Stimulated activated CD4-positive, alpha-beta T cell treated with anti-CD3 and anti-CD28 coated beads, Interleukin-1b, Interleukin-23, amount 100 ng/mL, for 1 hour (primary cell): ENCODE measurements around the gene LCN10.

Experiments used
- DNase-seq, 2 donors: peaks; one replicate each; pipeline ENCODE4 v3.0.0-alpha.2; 2020; ENCODE audit warnings: low read depth in 2 of 2

The LCN10 gene

GRCh38 chr9:136754626-136755301 is 12.0 kb upstream of the LCN10 start:
- DNase-seq: no peak

- no peak for DNase-seq
Measured at GRCh38 chr9:136754059-136754572, 11.4 kb upstream of the LCN10 start.

GRCh38 chr9:136753371-136754058 is 10.8 kb upstream of the LCN10 start:
- DNase-seq: no peak

GRCh38 chr9:136751814-136752213 is 9.1 kb upstream of the LCN10 start:
- DNase-seq: no peak

GRCh38 chr9:136751244-136751643 is 8.5 kb upstream of the LCN10 start:
- DNase-seq: no peak

GRCh38 chr9:136750526-136750925 is 7.8 kb upstream of the LCN10 start:
- DNase-seq: no peak

- no peak for DNase-seq
Measured at GRCh38 chr9:136748666-136749611, 6.2 kb upstream of the LCN10 start.

- DNase-seq: no peak
Measured at GRCh38 chr9:136748201-136748600, 5.5 kb upstream of the LCN10 start, which contains the start of gene LCN6. TSS of gene LCN6 (minus strand) at chr9:136748525. CDS start at chr9:136748483, 42 bp downstream.

- no peak for DNase-seq
Measured at GRCh38 chr9:136747161-136748060, 4.7 kb upstream of the LCN10 start.

GRCh38 chr9:136746621-136747020 is 3.9 kb upstream of the LCN10 start:
- no peak for DNase-seq

- no peak for DNase-seq
Measured at GRCh38 chr9:136746155-136746490, 3.4 kb upstream of the LCN10 start.

GRCh38 chr9:136745389-136746154 is 2.8 kb upstream of the LCN10 start:
- DNase-seq: no peak

- no peak for DNase-seq
Measured at GRCh38 chr9:136744773-136745172, 2.0 kb upstream of the LCN10 start.

- DNase-seq: no peak
Measured at GRCh38 chr9:136743639-136744211, 985 bp upstream of the LCN10 start.

GRCh38 chr9:136741883-136742571 is 713 bp downstream of the LCN10 start:
- DNase-seq: no peak

- DNase-seq: no peak
Measured at GRCh38 chr9:136740971-136741882, 1.5 kb downstream of the LCN10 start.

- DNase-seq: no peak
Measured at GRCh38 chr9:136740491-136740890, 2.2 kb downstream of the LCN10 start.

- no peak for DNase-seq
Measured at GRCh38 chr9:136740069-136740468, 2.7 kb downstream of the LCN10 start.
